Suprapubic skin (tissue), 4 donors: ENCODE results near the gene PARP1. TPM values are rescaled to one million over a fixed set of nuclear protein-coding genes. Genes with fewer than 3 reads are reported as not detected.

ENCODE experiments used
- DNase-seq, 2 donors: peaks; one replicate each; pipeline ENCODE4 v3.0.0-alpha.2; 2019; ENCODE audit warnings: low spot score in 2 of 2
- H3K27ac ChIP-seq: fragments of 200-600 bp; sonication (generic); one replicate; pipeline ENCODE4 v1.5.1; 2019
- H3K27me3 ChIP-seq: fragments of 200-600 bp; sonication (generic); one replicate; pipeline ENCODE4 v1.5.1; 2019
- H3K36me3 ChIP-seq: fragments of 200-600 bp; sonication (generic); one replicate; pipeline ENCODE4 v1.5.1; 2019
- H3K4me1 ChIP-seq: fragments of 200-600 bp; sonication (generic); one replicate; pipeline ENCODE4 v1.5.1; 2019
- H3K4me3 ChIP-seq: fragments of 200-600 bp; sonication (generic); one replicate; pipeline ENCODE4 v1.5.1; 2019; ENCODE audit warnings: mild to moderate bottlenecking
- H3K9me3 ChIP-seq: fragments of 200-600 bp; sonication (generic); one replicate; pipeline ENCODE4 v1.5.1; 2019
- CTCF ChIP-seq, 2 donors: fragments of 200-600 bp in 1 of 2; fragments of 450-650 bp in 1 of 2; sonication (generic) in 1 of 2; IDR thresholded peaks; one replicate each; pipeline ENCODE4 v1.5.1; 2016 to 2019; ENCODE audit warnings: antibody characterized with exemption in 2 of 2, mild to moderate bottlenecking in 1 of 2, moderate library complexity in 1 of 2
- EP300 ChIP-seq: sonication (generic); formaldehyde crosslinking; IDR thresholded peaks from one replicate; pipeline ENCODE4 v1.6.1; 2017; ENCODE audit warnings: antibody characterized with exemption
- POLR2A ChIP-seq, 2 donors: fragments of 450-650 bp; IDR thresholded peaks; one replicate each; pipeline ENCODE4 v1.6.1; 2017; ENCODE audit warnings: antibody characterized with exemption in 2 of 2, mild to moderate bottlenecking in 2 of 2, moderate library complexity in 2 of 2
- POLR2AphosphoS5 ChIP-seq, 3 donors: sonication (generic); formaldehyde crosslinking; IDR thresholded peaks; one replicate each; pipeline ENCODE4 v1.6.1; 2017; ENCODE audit warnings: antibody characterized with exemption in 3 of 3
- WGBS: methylation state at CpG from one replicate; pipeline ENCODE4 v1.1.5; 2018; 5-methylcytosine and 5-hydroxymethylcytosine counted together
- total RNA-seq, 4 donors: library from RNA; depleted of rRNA; stranded (reverse); fragments of >200 nt; gene quantifications; one replicate each; pipeline ENCODE4 v1.1.0, GENCODE V29; 2016

PARP1 gene
- total RNA-seq, 4 donors from 2014 or later = 55.7 to 70.0 (median 60.6) TPM

GRCh38 chr1:226363801-226364513 lies 43.9 kb downstream of the PARP1 start:
- Histone ChIP-seq H3K27me3 (no peaks in the 10 kb centered on the region), H3K36me3 (peaks cover 96% of the 10 kb centered on the region), H3K4me1 (no peaks in the 10 kb centered on the region), H3K27ac (no peak overlapping the region), H3K9me3 (no peaks in the 10 kb centered on the region), H3K4me3 (no peak overlapping the region)
- 81% methylated on average over 9 of the region's 9 CpGs for WGBS
- no peak for DNase-seq
- TF ChIP-seq POLR2AphosphoS5 (IDR thresholded peaks at IDR 0.05) (no peak), CTCF (IDR thresholded peaks at IDR 0.05) (no peak), POLR2A (IDR thresholded peaks at IDR 0.05) (no peak)

GRCh38 chr1:226362891-226363447 lies 44.9 kb downstream of the PARP1 start:
- Histone ChIP-seq H3K27ac (no peak overlapping the region), H3K27me3 (no peaks in the 10 kb centered on the region), H3K4me3 (no peak overlapping the region), H3K9me3 (no peaks in the 10 kb centered on the region), H3K36me3 (peaks cover 86% of the 10 kb centered on the region), H3K4me1 (no peaks in the 10 kb centered on the region)
- WGBS = 85% methylated on average over 9 of the region's 9 CpGs
- TF ChIP-seq POLR2A (IDR thresholded peaks at IDR 0.05) (no peak), EP300 (no peak), CTCF (IDR thresholded peaks at IDR 0.05) (no peak), POLR2AphosphoS5 (IDR thresholded peaks at IDR 0.05) (no peak)
- DNase-seq = no peak

GRCh38 chr1:226362361-226362760 lies 45.5 kb downstream of the PARP1 start:
- TF ChIP-seq POLR2A (IDR thresholded peaks at IDR 0.05) (no peak), EP300 (no peak), POLR2AphosphoS5 (IDR thresholded peaks at IDR 0.05) (no peak), CTCF (IDR thresholded peaks at IDR 0.05) (no peak)
- no peak overlapping the region for H3K4me3 ChIP-seq
- no peaks in the 10 kb centered on the region for H3K9me3 ChIP-seq
- 80% methylated on average over 6 of the region's 6 CpGs for WGBS
- no peaks in the 10 kb centered on the region for H3K27me3 ChIP-seq
- H3K36me3 ChIP-seq = peaks cover 80% of the 10 kb centered on the region
- H3K27ac ChIP-seq = no peak overlapping the region
- DNase-seq = no peak
- H3K4me1 ChIP-seq = no peaks in the 10 kb centered on the region

- no peak overlapping the region for H3K27ac ChIP-seq
- H3K4me1 ChIP-seq = no peaks in the 10 kb centered on the region
- TF ChIP-seq EP300 (no peak), POLR2A (IDR thresholded peaks at IDR 0.05) (no peak), CTCF (IDR thresholded peaks at IDR 0.05) (no peak), POLR2AphosphoS5 (IDR thresholded peaks at IDR 0.05) (no peak)
- no peak overlapping the region for H3K4me3 ChIP-seq
- H3K27me3 ChIP-seq = no peaks in the 10 kb centered on the region
- no peak for DNase-seq
- no peaks in the 10 kb centered on the region for H3K9me3 ChIP-seq
- WGBS = 90% methylated on average over 8 of the region's 8 CpGs
- H3K36me3 ChIP-seq = peaks cover 59% of the 10 kb centered on the region
Observed at GRCh38 chr1:226360106-226360746, 47.7 kb downstream of the PARP1 start.

DNA sequence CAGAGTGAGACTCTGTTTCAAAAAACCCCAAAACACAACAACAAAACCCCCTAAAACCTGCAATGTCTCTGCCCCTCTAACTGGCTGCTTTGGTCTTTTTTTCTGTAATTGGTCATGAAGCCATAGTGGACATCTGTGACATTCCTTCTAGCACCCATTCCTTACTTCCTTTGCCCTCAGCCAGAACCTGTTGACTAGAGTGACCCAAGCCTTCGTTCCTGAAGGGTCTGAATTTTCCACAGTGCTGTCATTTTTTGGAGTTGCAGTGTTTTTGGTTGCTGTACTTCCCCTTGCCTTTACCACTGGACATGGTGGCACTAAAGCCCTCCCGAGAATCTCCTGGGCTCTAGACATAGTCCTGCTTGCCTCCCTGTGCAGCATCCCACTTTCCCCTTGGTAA lies 50.5 kb downstream of the PARP1 start:
- WGBS = 95% methylated on average over 2 of the region's 2 CpGs
- DNase-seq = no peak
- H3K4me3 ChIP-seq = no peak overlapping the region
- peaks cover 31% of the 10 kb centered on the region for H3K36me3 ChIP-seq
- no peaks in the 10 kb centered on the region for H3K27me3 ChIP-seq
- no peaks in the 10 kb centered on the region for H3K9me3 ChIP-seq
- H3K4me1 ChIP-seq = no peaks in the 10 kb centered on the region
- no peak for TF ChIP-seq EP300
- TF ChIP-seq CTCF (IDR thresholded peaks at IDR 0.05) = no peak
- no peak for TF ChIP-seq POLR2A (IDR thresholded peaks at IDR 0.05)
- no peak for TF ChIP-seq POLR2AphosphoS5 (IDR thresholded peaks at IDR 0.05)
- H3K27ac ChIP-seq = no peak overlapping the region
